GM08714 (cell line): ENCODE measurements around the gene SLC25A34.
A peak's percentile ranks its signal among the peaks of the same experiment; 100 is the strongest.
"Not testable (repeated sequence)": the region's sequence is repeated elsewhere in the genome, so short reads cannot be mapped to it uniquely, and the experiment has no call there.

Experiments used
- H3K4me3 ChIP-seq: fragments of 200-500 bp; sonication (Bioruptor generic); 2 replicates; pipeline ENCODE4 v1.5.1; 2014; ENCODE audit warnings: mild to moderate bottlenecking, low read length, inconsistent platforms
- ZNF274 ChIP-seq: IDR thresholded peaks from 2 replicates; pipeline ENCODE4 v1.6.1; 2012; ENCODE audit warnings: mild to moderate bottlenecking, low read depth, low read length

The SLC25A34 gene

GRCh38 chr1:15736038-15736891, at the start of gene SLC25A34:
TSS of gene SLC25A34 (plus strand) at chr1:15736258. CDS start at chr1:15736486, 228 bp downstream.
- H3K4me3 ChIP-seq: no peak within 1 kb of the TSS
- TF ChIP-seq ZNF274: no peak

GRCh38 chr1:15687446-15687845, 48.6 kb upstream of the SLC25A34 start:
- no peak overlapping the region for H3K4me3 ChIP-seq
- no peak for TF ChIP-seq ZNF274

- H3K4me3 ChIP-seq: no peak overlapping the region
- TF ChIP-seq ZNF274: no peak
Measured at GRCh38 chr1:15690317-15690716, 45.7 kb upstream of the SLC25A34 start.

GRCh38 chr1:15691434-15692032, 44.5 kb upstream of the SLC25A34 start:
- no peak overlapping the region for H3K4me3 ChIP-seq
- no peak for TF ChIP-seq ZNF274

- no peak for TF ChIP-seq ZNF274
- H3K4me3 ChIP-seq: no peak overlapping the region
Measured at GRCh38 chr1:15692121-15692682, 43.9 kb upstream of the SLC25A34 start.

- no peak for TF ChIP-seq ZNF274
- no peak overlapping the region for H3K4me3 ChIP-seq
Measured at GRCh38 chr1:15693371-15693770, 42.7 kb upstream of the SLC25A34 start.

- peak overlapping the region; percentile 55 for H3K4me3 ChIP-seq
- no peak for TF ChIP-seq ZNF274
Measured at GRCh38 chr1:15696956-15697521, 39.0 kb upstream of the SLC25A34 start.

- TF ChIP-seq ZNF274: no peak
Measured at GRCh38 chr1:15698201-15698600, 37.9 kb upstream of the SLC25A34 start.

GRCh38 chr1:15699321-15699720, 36.7 kb upstream of the SLC25A34 start:
- not testable (repeated sequence) for H3K4me3 ChIP-seq

More at GRCh38 chr1:15698201-15698600, 37.9 kb upstream of the SLC25A34 start:
- peak overlapping the region; percentile 55; the same call in 1 of the 2 replicates for H3K4me3 ChIP-seq

- TF ChIP-seq ZNF274: no peak
- H3K4me3 ChIP-seq: no peak overlapping the region
Measured at GRCh38 chr1:15700508-15700907, 35.5 kb upstream of the SLC25A34 start.

- no peak for TF ChIP-seq ZNF274
- H3K4me3 ChIP-seq: no peak overlapping the region
Measured at GRCh38 chr1:15701784-15702183, 34.3 kb upstream of the SLC25A34 start.

- H3K4me3 ChIP-seq: no peak overlapping the region
- TF ChIP-seq ZNF274: no peak
Measured at GRCh38 chr1:15702722-15703550, 33.1 kb upstream of the SLC25A34 start.

GRCh38 chr1:15703562-15703961, 32.5 kb upstream of the SLC25A34 start:
- H3K4me3 ChIP-seq: no peak overlapping the region
- TF ChIP-seq ZNF274: no peak
